ENCODE results near the gene SNURF. TPM values are rescaled to one million over a fixed set of nuclear protein-coding genes. Genes with fewer than 3 reads are reported as not detected.

Gene SNURF
- total RNA-seq, 1 donor from 2014 or later: 94.6 TPM

- Histone ChIP-seq H3K27ac (replicated peaks) (no peak overlapping the region), H3K27me3 (ENCODE audit: low read depth) (no peaks in the 10 kb centered on the region), H3K9me3 (replicated peaks) (peaks cover 94% of the 10 kb centered on the region), H3K4me3 (no peak overlapping the region), H3K4me1 (peaks cover 16% of the 10 kb centered on the region), H3K36me3 (peaks cover 83% of the 10 kb centered on the region)
- intact Hi-C loops (cut with micrococcal nuclease): no loop called here
- no peak for DNase-seq
- TF ChIP-seq CTCF (IDR thresholded peaks at IDR 0.05; ENCODE audit: borderline replicate concordance): no peak
These were observed 31.9 kb downstream of the SNURF start for GRCh38 chr15:24986653-24987052.

Other genes starting within 250 kb of the SNURF start
- gene SNRPN, start within 50 bp of the SNURF start, total RNA-seq: 464 TPM